T-cell (primary cell): ENCODE data around the gene CCDC14. TPM values are rescaled to one million over a fixed set of nuclear protein-coding genes. Genes with fewer than 3 reads are reported as not detected.

Experiments
- ATAC-seq, 4 experiments: fragments of 200-7000 bp in 3 of 4; fragments of 150-1000 bp in 1 of 4; cut with Tn5 transposase; replicated peaks in 1 of 4; 1 replicate in 3 of 4; 2 replicates in 1 of 4; pipeline ENCODE4 v1.10.0; 2021; ENCODE audit warnings: moderate library complexity in 3 of 4, mild to moderate bottlenecking in 2 of 4, moderate number of reproducible peaks in 1 of 4
- CTCF ChIA-PET, 2 donors: fragments of 300-600 bp; sonication (Branson Sonifier 250); formaldehyde crosslinking; loops; one replicate each; lab custom pipeline; 2022; ENCODE audit warnings: antibody characterized with exemption in 2 of 2; lab: Charles Lee
- POLR2A ChIA-PET, 2 donors: fragments of 300-600 bp; sonication (Branson Sonifier 250); formaldehyde crosslinking; loops; one replicate each; lab custom pipeline; 2022; ENCODE audit warnings: antibody characterized with exemption in 2 of 2; lab: Charles Lee
- DNase-seq, 35 experiments: peaks; one replicate each; pipeline versions ENCODE4 v3.0.0 to v3.0.0-alpha.2; 2013 to 2023
- H3K27ac ChIP-seq: one replicate; pipeline ENCODE4 v1.5.1; 2013; ENCODE audit warnings: low read length
- H3K27me3 ChIP-seq, 2 experiments: replicated peaks in 1 of 2; 1 replicate in 1 of 2; 2 replicates in 1 of 2; pipeline versions ENCODE4 v1.6.1 to v1.7.0; 2013; ENCODE audit warnings: low read length in 1 of 2, mixed read lengths in 1 of 2; ENCODE audit not compliant: control insufficient read depth in 2 of 2, insufficient read depth in 2 of 2; ENCODE audit errors: extremely low read depth in 1 of 2
- H3K36me3 ChIP-seq, 2 donors: 1 replicate in 1 of 2; 2 replicates in 1 of 2; pipeline versions ENCODE4 v1.6.1 to v1.7.0; 2013; ENCODE audit warnings: low read length in 1 of 2; ENCODE audit not compliant: control insufficient read depth in 2 of 2, insufficient read depth in 1 of 2; ENCODE audit errors: extremely low read depth in 1 of 2
- H3K4me1 ChIP-seq, 2 experiments: 1 replicate in 1 of 2; 2 replicates in 1 of 2; pipeline versions ENCODE4 v1.6.1 to v1.7.0; 2013; ENCODE audit warnings: low read length in 2 of 2, mixed read lengths in 1 of 2; ENCODE audit not compliant: insufficient read depth in 2 of 2, control insufficient read depth in 1 of 2; ENCODE audit errors: extremely low read depth in 1 of 2
- H3K4me3 ChIP-seq, 2 donors: 1 replicate in 1 of 2; 2 replicates in 1 of 2; pipeline versions ENCODE4 v1.5.1 to v1.7.0; 2013; ENCODE audit warnings: mild to moderate bottlenecking in 2 of 2, low read length in 1 of 2, moderate library complexity in 1 of 2; ENCODE audit not compliant: control insufficient read depth in 1 of 2; ENCODE audit errors: extremely low read depth in 1 of 2
- H3K9me3 ChIP-seq: 2 replicates; pipeline ENCODE4 v1.7.0; 2013
- H3K27ac Mint-ChIP-seq, 2 donors: one replicate each; pipeline ENCODE4 v1.8.0; 2020 to 2021; ENCODE audit warnings: mild to moderate bottlenecking in 2 of 2, mixed read lengths in 2 of 2
- H3K27me3 Mint-ChIP-seq, 2 donors: one replicate each; pipeline ENCODE4 v1.8.0; 2021 to 2022; ENCODE audit warnings: mixed read lengths in 2 of 2
- H3K36me3 Mint-ChIP-seq: one replicate; pipeline ENCODE4 v1.8.0; 2021; ENCODE audit warnings: mixed read lengths
- H3K4me1 Mint-ChIP-seq, 3 donors: one replicate each; pipeline ENCODE4 v1.8.0; 2020 to 2022; ENCODE audit warnings: mixed read lengths in 3 of 3, mild to moderate bottlenecking in 1 of 3
- H3K4me3 Mint-ChIP-seq, 3 donors: one replicate each; pipeline ENCODE4 v1.8.0; 2020 to 2022; ENCODE audit warnings: mild to moderate bottlenecking in 3 of 3, mixed read lengths in 3 of 3, moderate library complexity in 3 of 3
- H3K9me3 Mint-ChIP-seq, 3 donors: one replicate each; pipeline ENCODE4 v1.8.0; 2020 to 2022; ENCODE audit warnings: mixed read lengths in 3 of 3
- WGBS: methylation state at CpG from one replicate; pipeline ENCODE4 v1.1.5; 2013; ENCODE audit warnings: missing lambda C conversion rate; ENCODE audit not compliant: insufficient coverage; 5-methylcytosine and 5-hydroxymethylcytosine counted together
- total RNA-seq, 35 experiments: library from RNA in 6 of 35; stranded (reverse) in 6 of 35; fragments of 120-200 nt in 1 of 35; gene quantifications; one replicate each; pipeline versions ENCODE4 v1.2.1 to v1.2.4 and lab custom pipeline; 2013 to 2026

CCDC14 gene
- total RNA-seq, 5 donors from 2014 or later (not counting 1 experiment from before 2014, with no cell fraction given), result 27.0 to 43.9 (median 28.6) TPM

- ChIA-PET CTCF (interaction anchor here in 1 of 2 donors (0.6 kb wide), 1 partner anchor 313 kb away, joined by 3 read pairs; no protein-coding TSS in a partner anchor), POLR2A (no interaction called here)
- H3K4me1 Mint-ChIP-seq, result no peaks in the 10 kb centered on the region
- H3K27me3 Mint-ChIP-seq, result peaks cover 4 to 11% of the 10 kb centered on the region in 2 donors
- H3K36me3 Mint-ChIP-seq, result no peaks in the 10 kb centered on the region
- Histone ChIP-seq H3K4me3 (no peak overlapping the region), H3K27me3 (peaks cover 0 to 2% of the 10 kb centered on the region in 2 experiments), H3K36me3 (no peaks in the 10 kb centered on the region), H3K9me3 (no peaks in the 10 kb centered on the region), H3K27ac (no peak overlapping the region), H3K4me1 (no peaks in the 10 kb centered on the region)
- no CpG with 5 or more reads among the region's 1 CpG for WGBS
- no peak for DNase-seq
- no peak for ATAC-seq
- H3K27ac Mint-ChIP-seq, result no peak overlapping the region
- H3K4me3 Mint-ChIP-seq, result no peak overlapping the region
- no peaks in the 10 kb centered on the region for H3K9me3 Mint-ChIP-seq
These were observed 91.9 kb downstream of the CCDC14 start for GRCh38 chr3:123869165-123869564.

- no peak for DNase-seq
- Mint-ChIP-seq H3K27me3 (no peaks in the 10 kb centered on the region), H3K27ac (no peak overlapping the region), H3K36me3 (no peaks in the 10 kb centered on the region), H3K9me3 (no peaks in the 10 kb centered on the region), H3K4me1 (no peaks in the 10 kb centered on the region), H3K4me3 (no peak overlapping the region)
- ChIA-PET CTCF (no interaction called here), POLR2A (no interaction called here)
- no peaks in the 10 kb centered on the region for H3K36me3 ChIP-seq
- no peak overlapping the region for H3K4me3 ChIP-seq
- no peaks in the 10 kb centered on the region for H3K9me3 ChIP-seq
- no peak overlapping the region for H3K27ac ChIP-seq
- no peaks in the 10 kb centered on the region for H3K4me1 ChIP-seq
- WGBS, result 92% methylated on average over 4 of the region's 4 CpGs
- H3K27me3 ChIP-seq, result peaks cover 0 to 2% of the 10 kb centered on the region in 2 experiments
- ATAC-seq, result no peak
These were observed 96.3 kb downstream of the CCDC14 start for GRCh38 chr3:123864706-123865105.

Other genes with a start within 250 kb of the CCDC14 start
- 1 to 10 TPM in 3 of 5 donors, under 1 TPM in 2; 0.40 to 1.4 (median 1.0) TPM for gene MYLK, start 76.9 kb downstream of the CCDC14 start, total RNA-seq
- not detected for gene ROPN1, start 30.9 kb upstream of the CCDC14 start, total RNA-seq
- gene KALRN, start 72.1 kb upstream of the CCDC14 start, total RNA-seq, result 10 to 100 TPM in 1 of 5 donors, 1 to 10 TPM in 4; 3.8 to 12.7 (median 6.8) TPM